Upper lobe of right lung (tissue), 1 donor: Measurements from ENCODE around the gene ATP13A3. TPM values are rescaled to one million over a fixed set of nuclear protein-coding genes. Genes with fewer than 3 reads are reported as not detected.
A peak's percentile ranks its signal among the peaks of the same experiment; 100 is the strongest.

Source experiments
- ATAC-seq: fragments of 200-7000 bp; cut with Tn5 transposase; one replicate; pipeline ENCODE4 v1.9.1; 2020; ENCODE audit warnings: mild to moderate bottlenecking, moderate library complexity
- DNase-seq: peaks from one replicate; pipeline ENCODE4 v3.0.0-alpha.2; 2020
- H3K27ac ChIP-seq: fragments of 200-600 bp; one replicate; pipeline ENCODE4 v1.8.0; 2022
- H3K27me3 ChIP-seq: fragments of 200-600 bp; one replicate; pipeline ENCODE4 v1.8.0; 2022; ENCODE audit warnings: mild to moderate bottlenecking
- H3K36me3 ChIP-seq: fragments of 200-600 bp; one replicate; pipeline ENCODE4 v1.8.0; 2022
- H3K4me1 ChIP-seq: fragments of 200-600 bp; one replicate; pipeline ENCODE4 v1.8.0; 2022
- H3K4me3 ChIP-seq: fragments of 200-600 bp; one replicate; pipeline ENCODE4 v1.8.0; 2022; ENCODE audit warnings: mild to moderate bottlenecking
- H3K9me3 ChIP-seq: fragments of 200-600 bp; one replicate; pipeline ENCODE4 v1.8.0; 2022
- CTCF ChIP-seq: fragments of 200-600 bp; IDR thresholded peaks from one replicate; pipeline ENCODE4 v1.8.0; 2022; ENCODE audit warnings: antibody characterized with exemption
- intact Hi-C: fragments of 100-400 bp; cut with DNase I; formaldehyde crosslinking; loops from one replicate; pipeline ENCODE4 v1.11.0; 2022
- total RNA-seq: library from RNA; stranded (reverse); fragmentation: NEBNext Ultra II Directional; extraction: Animal tissue kit (Norgen Biotek cat#: 25700); gene quantifications from one replicate; pipeline ENCODE4 v1.2.1, GENCODE V29; 2021
- donor health status: DM: no; HTN: yes; CAD: no; lungs with severe emphysema.

The ATP13A3 gene
- total RNA-seq, 1 donor from 2014 or later = 101 TPM

- H3K36me3 ChIP-seq = peaks cover 87% of the 10 kb centered on the region
- H3K27ac ChIP-seq = no peak overlapping the region
- H3K4me1 ChIP-seq = no peaks in the 10 kb centered on the region
- H3K9me3 ChIP-seq = no peaks in the 10 kb centered on the region
- H3K27me3 ChIP-seq = no peaks in the 10 kb centered on the region
- ATAC-seq = no peak
- H3K4me3 ChIP-seq = no peak overlapping the region
- no peak for DNase-seq
- no peak for TF ChIP-seq CTCF
- intact Hi-C loops = no loop called here
Observed at GRCh38 chr3:194443901-194444300, 42.9 kb downstream of the ATP13A3 start.

- no peak for DNase-seq
- Histone ChIP-seq H3K36me3 (peaks cover 88% of the 10 kb centered on the region), H3K4me3 (no peak overlapping the region), H3K27ac (no peak overlapping the region), H3K27me3 (no peaks in the 10 kb centered on the region), H3K9me3 (no peaks in the 10 kb centered on the region), H3K4me1 (no peaks in the 10 kb centered on the region)
- no peak for TF ChIP-seq CTCF
- intact Hi-C loops = no loop called here
- no peak for ATAC-seq
Observed at GRCh38 chr3:194440756-194441155, 46.0 kb downstream of the ATP13A3 start.

- H3K36me3 ChIP-seq = peaks cover 88% of the 10 kb centered on the region
Observed at GRCh38 chr3:194439881-194440550, 46.8 kb downstream of the ATP13A3 start.

GRCh38 chr3:194434503-194434902 is 52.3 kb downstream of the ATP13A3 start:
- Histone ChIP-seq H3K4me1 (no peaks in the 10 kb centered on the region), H3K36me3 (peaks cover 99% of the 10 kb centered on the region), H3K4me3 (no peak overlapping the region), H3K9me3 (no peaks in the 10 kb centered on the region), H3K27me3 (no peaks in the 10 kb centered on the region), H3K27ac (no peak overlapping the region)
- intact Hi-C loops = no loop called here
- no peak for DNase-seq
- ATAC-seq = no peak
- TF ChIP-seq CTCF = no peak

More at GRCh38 chr3:194439881-194440550, 46.8 kb downstream of the ATP13A3 start:
- no peak for TF ChIP-seq CTCF
- peak; percentile 25 for ATAC-seq
- intact Hi-C loops = no loop called here
- no peak overlapping the region for H3K4me3 ChIP-seq
- no peaks in the 10 kb centered on the region for H3K4me1 ChIP-seq
- H3K9me3 ChIP-seq = no peaks in the 10 kb centered on the region
- H3K27me3 ChIP-seq = no peaks in the 10 kb centered on the region
- H3K27ac ChIP-seq = no peak overlapping the region
- DNase-seq = no peak

- Histone ChIP-seq H3K9me3 (no peaks in the 10 kb centered on the region), H3K27ac (no peak overlapping the region), H3K27me3 (no peaks in the 10 kb centered on the region), H3K4me3 (no peak overlapping the region), H3K36me3 (peaks cover 97% of the 10 kb centered on the region), H3K4me1 (no peaks in the 10 kb centered on the region)
- no peak for TF ChIP-seq CTCF
- no peak for DNase-seq
- ATAC-seq = no peak
- intact Hi-C loops = no loop called here
Observed at GRCh38 chr3:194431554-194431953, 55.2 kb downstream of the ATP13A3 start.

- Histone ChIP-seq H3K36me3 (peaks cover 71% of the 10 kb centered on the region), H3K27me3 (no peaks in the 10 kb centered on the region), H3K27ac (no peak overlapping the region), H3K9me3 (no peaks in the 10 kb centered on the region), H3K4me1 (no peaks in the 10 kb centered on the region), H3K4me3 (no peak overlapping the region)
- no peak for TF ChIP-seq CTCF
- DNase-seq (no peak), ATAC-seq (no peak)
- intact Hi-C loops = no loop called here
Observed at GRCh38 chr3:194425399-194425798, 61.4 kb downstream of the ATP13A3 start.
